22Rv1 (cell line): ENCODE results near the gene ABHD17C.

Source experiments
- H3K27ac ChIP-seq: fragments of 450-650 bp; 2 replicates; pipeline ENCODE4 v1.5.1; 2017
- CTCF ChIP-seq: fragments of 450-650 bp; IDR thresholded peaks from 2 replicates; pipeline ENCODE4 v1.5.1; 2017; ENCODE audit warnings: mild to moderate bottlenecking
- ZFX ChIP-seq: fragments of 450-650 bp; IDR thresholded peaks from 2 replicates; pipeline ENCODE4 v1.6.1; 2017; ENCODE audit warnings: antibody characterized with exemption, borderline replicate concordance

ABHD17C gene

GRCh38 chr15:80785811-80786354, 90.8 kb downstream of the ABHD17C start:
- TF ChIP-seq ZFX (no peak), CTCF (no peak)

GRCh38 chr15:80787316-80787715, 92.2 kb downstream of the ABHD17C start:
- no peak overlapping the region for H3K27ac ChIP-seq
- TF ChIP-seq ZFX = no peak
- no peak for TF ChIP-seq CTCF

More at GRCh38 chr15:80785811-80786354, 90.8 kb downstream of the ABHD17C start:
- H3K27ac ChIP-seq = no peak overlapping the region

- no peak overlapping the region for H3K27ac ChIP-seq
- TF ChIP-seq CTCF (no peak), ZFX (no peak)
These were observed 93.4 kb downstream of the ABHD17C start for GRCh38 chr15:80788536-80788935.

GRCh38 chr15:80789296-80789695, 94.2 kb downstream of the ABHD17C start:
- TF ChIP-seq ZFX = no peak
- TF ChIP-seq CTCF = no peak
- no peak overlapping the region for H3K27ac ChIP-seq

GRCh38 chr15:80789796-80790195, 94.7 kb downstream of the ABHD17C start:
- H3K27ac ChIP-seq = no peak overlapping the region
- TF ChIP-seq ZFX (no peak), CTCF (no peak)

- TF ChIP-seq CTCF = no peak
- no peak for TF ChIP-seq ZFX
- no peak overlapping the region for H3K27ac ChIP-seq
These were observed 95.1 kb downstream of the ABHD17C start for GRCh38 chr15:80790236-80790635.

DNA sequence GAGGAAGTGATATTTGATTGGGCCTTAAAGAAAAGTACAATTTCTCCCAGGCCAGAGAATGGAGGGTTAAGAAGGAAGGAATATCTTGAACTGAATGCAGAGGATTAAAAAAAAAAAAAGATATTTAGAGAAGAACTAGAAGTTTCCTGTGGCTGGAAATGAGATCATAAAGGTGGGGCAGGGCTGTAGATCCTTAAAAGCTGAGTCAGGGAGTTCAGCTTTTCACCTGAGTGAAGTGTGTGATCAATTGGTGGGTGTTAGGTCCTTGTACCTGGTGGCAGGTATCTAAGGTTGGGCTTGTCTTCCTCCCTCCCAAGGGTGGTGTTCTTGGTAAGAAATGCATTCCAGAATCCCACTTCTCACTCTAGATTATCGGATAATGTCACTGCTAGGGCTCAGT, 95.9 kb downstream of the ABHD17C start:
- no peak overlapping the region for H3K27ac ChIP-seq
- no peak for TF ChIP-seq ZFX

- no peak for TF ChIP-seq ZFX
- no peak for TF ChIP-seq CTCF
- H3K27ac ChIP-seq = no peak overlapping the region
These were observed 101.3 kb downstream of the ABHD17C start for GRCh38 chr15:80796407-80796806.
